AG04449 (cell line): ENCODE data around the gene INMT.
A peak's percentile ranks its signal among the peaks of the same experiment; 100 is the strongest.

Source experiments
- CTCF ChIA-PET: fragments of 350-600 bp; formaldehyde crosslinking; extraction: SDS; loops from one replicate; lab custom pipeline; 2021; ENCODE audit warnings: antibody characterized with exemption; lab: Yijun Ruan, JAX
- POLR2A ChIA-PET: fragments of 400-600, 350-600 bp; formaldehyde crosslinking; extraction: SDS; loops from one replicate; lab custom pipeline; 2020; ENCODE audit warnings: antibody characterized with exemption, inconsistent platforms; lab: Yijun Ruan, JAX
- DNase-seq: peaks from one replicate; pipeline ENCODE4 v3.0.0-alpha.2; 2010; ENCODE audit warnings: low read depth, low spot score
- H3K4me3 ChIP-seq: 2 replicates; pipeline ENCODE4 v1.5.1; 2011; ENCODE audit warnings: low read depth, mild to moderate bottlenecking, control low read depth, low read length
- CTCF ChIP-seq: IDR thresholded peaks from one replicate; pipeline ENCODE4 v1.5.1; 2011; ENCODE audit warnings: mild to moderate bottlenecking, moderate library complexity, low read length, control low read depth, inconsistent platforms; ENCODE audit not compliant: insufficient read depth; ENCODE audit errors: missing control alignments

The INMT gene

GRCh38 chr7:30741289-30741688, 10.6 kb upstream of the INMT start:
- CTCF ChIA-PET = interaction anchor here (1.0 to 4.4 kb wide), 28 partner anchors 10 to 386 kb away, joined by 3 to 56 read pairs (median 6); partner anchors contain the start of genes INMT and MINDY4

GRCh38 chr7:30743371-30744074, 8.4 kb upstream of the INMT start:
- no peak overlapping the region for H3K4me3 ChIP-seq
- ChIA-PET CTCF (interaction anchor here (3.9 kb wide), 1 partner anchor 379 kb away, joined by 24 read pairs; no protein-coding TSS in a partner anchor), POLR2A (no interaction called here)
- peak; percentile 26 for TF ChIP-seq CTCF
- no peak for DNase-seq

More at GRCh38 chr7:30741289-30741688, 10.6 kb upstream of the INMT start:
- no peak overlapping the region for H3K4me3 ChIP-seq
- POLR2A ChIA-PET = no interaction called here
- DNase-seq = no peak
- TF ChIP-seq CTCF = no peak

- POLR2A ChIA-PET = no interaction called here
- TF ChIP-seq CTCF = no peak
- DNase-seq = no peak
- CTCF ChIA-PET = interaction anchor here (1.1 to 2.8 kb wide), 2 partner anchors 9 to 233 kb away, joined by 4 to 15 read pairs; no protein-coding TSS in a partner anchor
- no peak overlapping the region for H3K4me3 ChIP-seq
Observed at GRCh38 chr7:30744075-30744417, 7.9 kb upstream of the INMT start.

DNA sequence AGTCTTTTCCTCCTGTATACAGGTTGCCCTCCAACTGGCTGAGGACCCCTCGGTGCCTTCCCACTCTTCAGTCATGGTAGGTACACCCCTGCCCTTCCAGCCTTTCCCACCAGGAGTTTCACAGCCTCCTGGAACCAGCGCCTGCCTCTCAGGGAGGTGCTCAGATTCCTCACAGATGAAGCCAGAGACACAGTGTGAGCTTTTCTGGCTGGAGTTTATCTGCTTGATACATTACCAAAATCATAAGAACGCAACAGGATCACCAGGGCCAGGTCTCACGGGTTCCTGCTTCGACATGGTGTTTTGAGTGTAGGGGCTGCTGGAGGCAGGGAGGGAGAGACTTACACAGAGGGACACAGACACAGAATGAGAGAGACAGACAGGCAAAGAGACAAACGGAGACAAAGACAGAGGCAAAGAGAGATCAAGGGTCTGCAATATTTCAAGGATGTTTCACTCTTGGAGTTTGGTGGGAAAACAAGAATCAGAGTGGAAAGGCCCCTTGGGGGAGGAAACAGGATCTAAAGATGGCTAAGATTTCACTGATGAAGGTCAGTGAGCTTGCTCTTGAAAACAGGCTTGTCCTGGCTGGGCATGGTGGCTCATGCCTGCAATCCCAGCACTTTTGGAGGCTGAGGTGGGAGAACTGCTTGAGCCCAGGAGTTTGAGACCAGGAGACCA, 6.5 kb upstream of the INMT start:
- no peak for DNase-seq
- ChIA-PET CTCF (interaction anchor here (1.0 to 2.8 kb wide), 6 partner anchors 10 to 377 kb away, joined by 3 to 15 read pairs (median 4); no protein-coding TSS in a partner anchor), POLR2A (no interaction called here)
- TF ChIP-seq CTCF = no peak
- H3K4me3 ChIP-seq = no peak overlapping the region

DNA sequence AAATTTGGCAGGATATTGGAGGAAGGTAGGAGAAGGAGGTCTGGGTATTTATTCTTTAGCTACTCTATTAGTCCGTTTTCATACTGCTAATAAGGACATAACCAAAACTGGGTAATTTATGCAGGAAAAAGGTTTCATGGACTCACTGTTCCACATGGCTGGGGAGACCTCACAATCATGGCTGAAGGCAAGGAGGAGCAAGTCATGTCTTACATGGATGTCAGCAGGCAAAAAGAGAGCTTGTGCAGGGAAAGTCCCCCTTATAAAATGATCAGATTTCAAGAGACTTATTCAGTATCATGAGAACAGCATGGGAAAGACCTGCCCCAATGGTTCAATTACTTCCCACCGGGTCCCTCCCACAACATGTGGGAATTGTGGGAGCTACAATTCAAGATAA, 1.9 kb upstream of the INMT start:
- CTCF ChIA-PET = interaction anchor here (1.1 to 6.0 kb wide), 2 partner anchors 9 to 40 kb away, joined by 3 to 56 read pairs; no protein-coding TSS in a partner anchor
- POLR2A ChIA-PET = no interaction called here
- no peak for DNase-seq
- no peak for TF ChIP-seq CTCF
- H3K4me3 ChIP-seq = no peak overlapping the region
